ENCODE measurements around the gene UNC45A. TPM values are rescaled to one million over a fixed set of nuclear protein-coding genes. Genes with fewer than 3 reads are reported as not detected.
A peak's percentile ranks its signal among the peaks of the same experiment; 100 is the strongest.
"Not testable (repeated sequence)": the region's sequence is repeated elsewhere in the genome, so short reads cannot be mapped to it uniquely, and the experiment has no call there.

UNC45A gene
- total and polyA plus RNA-seq, 12 donors = 19.2 to 28.0 (median 25.2) TPM

DNA sequence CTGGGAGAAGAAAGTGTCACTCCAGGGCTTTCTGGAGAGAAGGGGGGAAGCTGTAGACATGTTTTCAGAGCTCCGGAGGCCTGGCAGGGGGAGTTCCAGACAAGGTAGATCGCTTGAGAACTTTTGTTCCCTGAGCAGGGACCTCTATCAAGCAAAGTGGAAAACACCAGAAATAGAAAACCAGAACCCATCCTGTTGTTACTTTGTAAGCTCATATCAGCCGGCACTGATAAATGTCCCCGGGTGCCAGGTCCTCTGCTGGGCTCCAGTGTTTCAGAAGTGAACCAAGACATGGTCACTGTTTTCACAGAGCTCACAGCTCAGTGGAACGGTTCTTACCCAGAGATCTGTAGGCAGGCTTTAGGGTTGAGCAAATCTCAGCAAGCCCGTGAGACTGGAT is 16.2 kb upstream of the UNC45A start:
- TF ChIP-seq, protein P1, sequence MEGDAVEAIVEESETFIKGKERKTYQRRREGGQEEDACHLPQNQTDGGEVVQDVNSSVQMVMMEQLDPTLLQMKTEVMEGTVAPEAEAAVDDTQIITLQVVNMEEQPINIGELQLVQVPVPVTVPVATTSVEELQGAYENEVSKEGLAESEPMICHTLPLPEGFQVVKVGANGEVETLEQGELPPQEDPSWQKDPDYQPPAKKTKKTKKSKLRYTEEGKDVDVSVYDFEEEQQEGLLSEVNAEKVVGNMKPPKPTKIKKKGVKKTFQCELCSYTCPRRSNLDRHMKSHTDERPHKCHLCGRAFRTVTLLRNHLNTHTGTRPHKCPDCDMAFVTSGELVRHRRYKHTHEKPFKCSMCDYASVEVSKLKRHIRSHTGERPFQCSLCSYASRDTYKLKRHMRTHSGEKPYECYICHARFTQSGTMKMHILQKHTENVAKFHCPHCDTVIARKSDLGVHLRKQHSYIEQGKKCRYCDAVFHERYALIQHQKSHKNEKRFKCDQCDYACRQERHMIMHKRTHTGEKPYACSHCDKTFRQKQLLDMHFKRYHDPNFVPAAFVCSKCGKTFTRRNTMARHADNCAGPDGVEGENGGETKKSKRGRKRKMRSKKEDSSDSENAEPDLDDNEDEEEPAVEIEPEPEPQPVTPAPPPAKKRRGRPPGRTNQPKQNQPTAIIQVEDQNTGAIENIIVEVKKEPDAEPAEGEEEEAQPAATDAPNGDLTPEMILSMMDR (IDR thresholded peaks at IDR 0.05) = no peak
- no peaks in the 10 kb centered on the region for H3K27me3 ChIP-seq
- peaks cover 0 to 87% (median 54%) of the 10 kb centered on the region in 9 donors for H3K36me3 ChIP-seq
- no peak for DNase-seq
- H3K4me3 ChIP-seq = no peak overlapping the region
- intact Hi-C loops (cut with DNase I) = no loop called here
- peak in 7 of 8 donors; percentile 2 to 68 (median 31) for ATAC-seq
- 38 to 62% methylated on average over 6 of the region's 6 CpGs for WGBS, 2 donors
- peak overlapping the region; percentile 40 to 90 (median 80) for H3K27ac ChIP-seq
- peaks cover 3 to 42% (median 26%) of the 10 kb centered on the region in 9 donors for H3K4me1 ChIP-seq
- no peaks in the 10 kb centered on the region for H3K9me3 ChIP-seq

DNA sequence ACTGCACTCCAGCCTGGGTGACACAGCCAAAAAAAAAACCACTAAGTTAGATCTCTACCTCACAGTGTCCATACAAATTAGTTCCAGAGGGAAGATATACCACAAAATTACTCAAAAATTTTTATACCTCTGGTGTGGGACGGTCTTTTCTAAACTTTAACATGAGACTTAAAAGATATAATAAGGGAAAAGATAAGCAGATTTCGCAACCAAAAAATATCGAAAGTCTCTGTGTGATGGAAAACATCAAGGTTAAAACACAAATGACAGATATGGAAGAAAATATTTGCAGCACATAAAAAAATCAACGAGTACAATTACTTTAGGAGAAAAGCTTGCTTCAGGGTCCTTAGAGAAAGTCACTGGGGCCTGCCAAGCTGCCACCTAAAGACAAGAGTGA is 13.2 kb upstream of the UNC45A start:
- 89 to 94% methylated on average over 4 of the region's 4 CpGs for WGBS, 2 donors
- ATAC-seq (no peak), DNase-seq (no peak)
- no peaks in the 10 kb centered on the region for H3K27me3 ChIP-seq
- intact Hi-C loops (cut with DNase I) = no loop called here
- H3K27ac ChIP-seq = no peak overlapping the region
- peaks cover 0 to 23% (median 14%) of the 10 kb centered on the region in 9 donors for H3K4me1 ChIP-seq
- TF ChIP-seq, protein P1 (IDR thresholded peaks at IDR 0.05) = no peak
- no peak overlapping the region for H3K4me3 ChIP-seq
- H3K9me3 ChIP-seq = no peaks in the 10 kb centered on the region
- peaks cover 0 to 59% (median 34%) of the 10 kb centered on the region in 9 donors for H3K36me3 ChIP-seq

DNA sequence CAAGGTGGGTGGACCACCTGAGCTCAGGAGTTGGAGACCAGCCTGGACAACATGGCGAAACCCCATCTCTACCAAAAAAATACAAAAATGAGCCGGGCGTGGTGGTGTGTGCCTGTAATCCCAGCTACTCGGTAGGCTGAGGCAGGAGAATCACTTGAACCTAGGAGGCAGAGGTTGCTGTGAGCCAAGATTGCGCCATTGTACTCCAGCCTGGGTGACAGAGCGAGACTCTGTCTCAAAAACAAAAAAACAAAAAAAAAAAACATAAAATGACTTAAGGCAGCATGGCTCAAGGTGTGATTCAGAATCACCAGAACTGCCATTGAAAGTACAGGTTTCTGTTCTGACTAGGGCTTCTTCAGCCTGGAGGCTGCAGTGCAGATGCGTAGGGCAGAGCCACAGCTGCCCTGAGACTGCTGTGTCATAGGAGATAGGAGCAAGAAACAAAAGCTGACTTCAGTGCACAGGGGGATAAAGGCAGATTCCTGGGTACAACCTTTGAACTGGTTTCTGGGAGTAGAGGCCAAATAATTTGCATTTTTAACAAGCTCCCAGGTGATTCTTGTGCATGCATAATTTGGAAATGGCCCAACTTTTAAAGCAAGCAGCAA is 12.3 kb upstream of the UNC45A start:
- H3K27me3 ChIP-seq; H3K9me3 ChIP-seq; H3K4me3 ChIP-seq; ATAC-seq; DNase-seq; intact Hi-C loops (cut with DNase I): not testable (repeated sequence)
- Histone ChIP-seq H3K36me3 (peaks cover 0 to 50% (median 26%) of the 10 kb centered on the region in 9 donors), H3K4me1 (peaks cover 0 to 15% (median 8%) of the 10 kb centered on the region in 9 donors), H3K27ac (peak overlapping the region in 2 of 10 donors; percentile 15 to 40)
- WGBS, 2 donors = 93 to 96% methylated on average over 7 of the region's 7 CpGs

DNA sequence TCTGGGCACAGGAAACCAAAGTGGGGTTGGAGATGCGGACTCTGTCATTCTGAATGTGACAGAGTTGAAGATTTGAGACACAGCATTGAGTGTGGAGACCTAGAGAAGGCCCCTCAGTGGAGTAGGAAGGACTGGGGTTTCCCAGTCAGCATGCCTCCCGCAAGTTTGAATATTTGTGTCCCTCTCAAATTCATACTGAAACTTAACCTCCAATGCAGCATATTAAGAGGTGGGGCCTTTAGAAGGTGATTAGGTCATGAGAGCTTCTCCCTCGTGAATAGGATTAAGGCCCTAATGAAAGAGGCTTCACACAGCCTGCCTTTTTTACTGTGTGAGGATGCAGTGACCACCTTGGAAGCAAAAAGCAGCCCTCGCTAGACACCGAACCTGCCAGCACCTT is 10.7 kb upstream of the UNC45A start:
- Histone ChIP-seq H3K4me3 (no peak overlapping the region), H3K36me3 (peaks cover 0 to 34% (median 17%) of the 10 kb centered on the region in 9 donors), H3K4me1 (peaks cover 0 to 16% (median 7%) of the 10 kb centered on the region in 9 donors), H3K27me3 (no peaks in the 10 kb centered on the region), H3K9me3 (no peaks in the 10 kb centered on the region), H3K27ac (no peak overlapping the region)
- TF ChIP-seq, protein P1 (IDR thresholded peaks at IDR 0.05) = no peak
- WGBS, 2 donors = 89 to 95% methylated on average over 5 of the region's 5 CpGs
- intact Hi-C loops (cut with DNase I) = no loop called here
- no peak for DNase-seq
- no peak for ATAC-seq

DNA sequence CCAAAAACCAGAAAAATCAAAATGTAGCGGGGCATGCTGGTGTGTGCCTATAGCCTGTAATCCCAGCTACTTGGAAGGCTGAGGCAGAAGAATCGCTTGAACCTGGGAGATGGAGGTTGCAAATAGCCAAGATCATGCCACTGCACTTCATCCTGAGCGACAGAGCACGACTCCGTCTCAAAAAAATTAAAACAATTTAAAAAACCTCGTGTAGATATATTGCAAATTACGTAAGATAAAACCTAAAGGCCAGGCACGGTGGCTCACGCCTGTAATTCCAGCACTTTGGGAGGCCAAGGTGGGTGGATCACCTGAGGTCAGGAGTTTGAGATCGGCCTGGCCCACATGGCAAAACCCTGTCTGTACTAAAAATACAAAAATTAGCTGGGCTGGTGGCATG is 8.3 kb upstream of the UNC45A start:
- intact Hi-C loops (cut with DNase I); H3K4me3 ChIP-seq; H3K9me3 ChIP-seq: not testable (repeated sequence)

DNA sequence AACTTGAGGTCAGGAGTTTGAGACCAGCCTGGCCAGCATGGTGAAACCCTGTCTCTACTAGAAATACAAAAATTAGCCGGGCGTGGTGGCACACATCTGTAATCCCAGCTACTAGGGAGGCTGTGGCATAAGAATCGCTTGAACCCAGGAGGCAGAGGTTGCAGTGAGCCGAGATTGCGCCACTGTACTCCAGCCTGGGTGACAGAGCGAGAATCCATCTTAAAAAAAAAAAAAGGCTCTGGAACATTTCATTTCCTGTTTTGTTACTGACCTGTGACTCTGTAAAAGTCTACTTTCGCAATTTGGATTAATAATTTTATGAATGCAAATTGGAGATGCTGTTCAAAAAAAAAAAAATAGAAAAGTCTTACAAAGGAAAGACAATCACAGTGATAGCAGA is 7.0 kb upstream of the UNC45A start:
- H3K4me3 ChIP-seq; DNase-seq; H3K9me3 ChIP-seq; H3K36me3 ChIP-seq; intact Hi-C loops (cut with DNase I); ATAC-seq; H3K27me3 ChIP-seq: not testable (repeated sequence)
- WGBS, 2 donors = 87 to 89% methylated on average over 7 of the region's 7 CpGs
- Histone ChIP-seq H3K27ac (peak overlapping the region in 2 of 10 donors; percentile 1 to 97), H3K4me1 (peaks cover 13 to 47% (median 32%) of the 10 kb centered on the region in 9 donors)

More for the DNA sequence above, 8.3 kb upstream of the UNC45A start:
- Histone ChIP-seq H3K4me1 (peaks cover 13 to 36% (median 24%) of the 10 kb centered on the region in 9 donors), H3K36me3 (peaks cover 0 to 10% (median 0%) of the 10 kb centered on the region in 9 donors)
- DNase-seq, H3K27ac ChIP-seq, H3K27me3 ChIP-seq, ATAC-seq: not testable (repeated sequence)
- WGBS, 2 donors = 91 to 92% methylated on average over 10 of the region's 10 CpGs
